Mucosa of descending colon (tissue), 3 donors: ENCODE measurements around the gene WDR11. TPM values are rescaled to one million over a fixed set of nuclear protein-coding genes. Genes with fewer than 3 reads are reported as not detected.
A peak's percentile ranks its signal among the peaks of the same experiment; 100 is the strongest.

Source experiments
- ATAC-seq: fragments of 200-7000 bp; cut with Tn5 transposase; one replicate; pipeline ENCODE4 v1.9.1; 2020; ENCODE audit warnings: mild to moderate bottlenecking, moderate library complexity
- DNase-seq, 3 donors: peaks; one replicate each; pipeline ENCODE4 v3.0.0-alpha.2; 2020
- H3K36me3 ChIP-seq: fragments of 200-600 bp; one replicate; pipeline ENCODE4 v1.8.0; 2021; ENCODE audit warnings: low read depth, mild to moderate bottlenecking
- H3K4me1 ChIP-seq: fragments of 200-600 bp; one replicate; pipeline ENCODE4 v1.8.0; 2021; ENCODE audit warnings: low read depth, mild to moderate bottlenecking
- H3K4me3 ChIP-seq: fragments of 200-600 bp; one replicate; pipeline ENCODE4 v1.8.0; 2021; ENCODE audit warnings: mild to moderate bottlenecking
- H3K9me3 ChIP-seq: fragments of 200-600 bp; one replicate; pipeline ENCODE4 v1.8.0; 2021; ENCODE audit warnings: mild to moderate bottlenecking
- intact Hi-C, 2 donors: fragments of 100-400 bp; cut with DNase I in 1 of 2; cut with micrococcal nuclease in 1 of 2; formaldehyde crosslinking; loops; one replicate each; pipeline versions ENCODE4 v1.11.0 to v1.11.1; 2022; cut with DNase I, micrococcal nuclease
- total RNA-seq, 3 donors: library from RNA; stranded (reverse); fragmentation: NEBNext Ultra II Directional in 2 of 3; extraction: Animal tissue kit (Norgen Biotek cat#: 25700) in 2 of 3; gene quantifications; one replicate each; pipeline versions ENCODE4 v1.2.1 to v1.2.4, GENCODE V29; 2021 to 2023
- TF ChIP-seq, protein P1 (sequence below): fragments of 200-600 bp; IDR thresholded peaks from one replicate; pipeline ENCODE4 v1.8.0; 2022; ENCODE audit warnings: antibody characterized with exemption, mild to moderate bottlenecking
- donor health status: DM: no; HTN: no; CAD: no; lungs with moderate emphysema.
- donor health status: DM: no; HTN: no; CAD: no.
- donor health status: DM: no; HTN: yes; CAD: no.

The WDR11 gene
- total RNA-seq, 3 donors from 2014 or later: 42.0 to 53.8 (median 44.5) TPM

DNA sequence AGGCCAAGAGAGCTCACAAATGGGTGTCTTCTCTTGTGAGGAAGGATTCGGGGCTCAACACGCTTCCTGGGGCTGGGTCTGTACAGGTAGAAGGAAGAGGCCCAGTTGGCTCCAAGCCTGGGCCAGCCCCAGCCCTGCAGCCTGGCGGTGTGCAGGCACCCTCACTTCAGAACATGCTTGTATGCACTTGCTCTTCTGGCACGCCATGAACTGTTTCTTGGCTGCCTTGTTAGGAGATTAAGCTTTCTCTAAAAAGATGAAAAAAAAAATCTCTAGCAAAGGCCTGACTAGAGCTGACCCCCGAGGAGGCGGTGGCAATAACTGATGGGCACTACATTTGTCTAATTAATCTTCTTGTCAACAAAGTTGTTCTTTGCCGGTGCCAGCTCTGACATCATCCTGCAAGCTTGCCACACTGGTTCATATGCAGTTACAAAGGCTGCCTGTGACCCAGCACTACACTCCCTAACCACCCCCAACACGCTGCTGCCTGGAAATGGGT lies 94.7 kb downstream of the WDR11 start:
- intact Hi-C loops: loop anchor here (5.0 to 10.0 kb wide), 2 partner anchors 661 to 789 kb away; no protein-coding TSS in a partner anchor
- Histone ChIP-seq H3K4me1 (no peaks in the 10 kb centered on the region), H3K4me3 (no peak overlapping the region), H3K9me3 (no peaks in the 10 kb centered on the region), H3K36me3 (no peaks in the 10 kb centered on the region)
- ATAC-seq (no peak), DNase-seq (no peak)
- TF ChIP-seq, protein P1, sequence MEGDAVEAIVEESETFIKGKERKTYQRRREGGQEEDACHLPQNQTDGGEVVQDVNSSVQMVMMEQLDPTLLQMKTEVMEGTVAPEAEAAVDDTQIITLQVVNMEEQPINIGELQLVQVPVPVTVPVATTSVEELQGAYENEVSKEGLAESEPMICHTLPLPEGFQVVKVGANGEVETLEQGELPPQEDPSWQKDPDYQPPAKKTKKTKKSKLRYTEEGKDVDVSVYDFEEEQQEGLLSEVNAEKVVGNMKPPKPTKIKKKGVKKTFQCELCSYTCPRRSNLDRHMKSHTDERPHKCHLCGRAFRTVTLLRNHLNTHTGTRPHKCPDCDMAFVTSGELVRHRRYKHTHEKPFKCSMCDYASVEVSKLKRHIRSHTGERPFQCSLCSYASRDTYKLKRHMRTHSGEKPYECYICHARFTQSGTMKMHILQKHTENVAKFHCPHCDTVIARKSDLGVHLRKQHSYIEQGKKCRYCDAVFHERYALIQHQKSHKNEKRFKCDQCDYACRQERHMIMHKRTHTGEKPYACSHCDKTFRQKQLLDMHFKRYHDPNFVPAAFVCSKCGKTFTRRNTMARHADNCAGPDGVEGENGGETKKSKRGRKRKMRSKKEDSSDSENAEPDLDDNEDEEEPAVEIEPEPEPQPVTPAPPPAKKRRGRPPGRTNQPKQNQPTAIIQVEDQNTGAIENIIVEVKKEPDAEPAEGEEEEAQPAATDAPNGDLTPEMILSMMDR: no peak

DNA sequence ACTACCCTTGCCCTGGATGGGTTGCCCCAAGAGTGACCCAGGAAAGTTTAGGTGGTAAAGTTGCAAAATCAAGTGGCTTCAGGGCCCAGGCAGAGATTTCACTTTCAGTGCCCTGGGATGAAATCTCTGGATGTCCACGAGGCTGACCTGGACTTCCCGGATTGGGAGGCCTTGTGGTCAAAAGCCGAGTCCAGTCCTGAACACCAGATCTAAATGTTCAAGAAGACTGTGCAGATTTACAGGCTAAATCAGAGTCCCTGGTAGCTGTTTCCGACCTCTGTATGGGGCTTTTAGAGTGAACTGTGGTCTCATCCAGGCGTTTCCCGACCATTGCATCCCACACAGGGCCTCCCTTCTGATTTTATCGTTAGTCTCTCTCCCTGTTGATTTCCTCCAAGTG lies 95.3 kb downstream of the WDR11 start:
- TF ChIP-seq, protein P1: no peak
- DNase-seq (no peak), ATAC-seq (no peak)
- Histone ChIP-seq H3K4me1 (no peaks in the 10 kb centered on the region), H3K36me3 (no peaks in the 10 kb centered on the region), H3K9me3 (no peaks in the 10 kb centered on the region), H3K4me3 (no peak overlapping the region)
- intact Hi-C loops: loop anchor here (5.0 to 10.0 kb wide), 2 partner anchors 661 to 788 kb away; no protein-coding TSS in a partner anchor

- ATAC-seq (peak; percentile 97), DNase-seq (peak; percentile 60 to 82 (median 74))
- intact Hi-C loops: loop anchor here (5.0 to 10.0 kb wide), 2 partner anchors 658 to 786 kb away; no protein-coding TSS in a partner anchor
- TF ChIP-seq, protein P1: peak; percentile 82
- Histone ChIP-seq H3K4me1 (no peaks in the 10 kb centered on the region), H3K9me3 (peaks cover 10% of the 10 kb centered on the region), H3K36me3 (no peaks in the 10 kb centered on the region), H3K4me3 (no peak overlapping the region)
These were observed 97.9 kb downstream of the WDR11 start for GRCh38 chr10:120948889-120949608.

GRCh38 chr10:120949609-120950031 lies 98.5 kb downstream of the WDR11 start:
- no peak for ATAC-seq

DNA sequence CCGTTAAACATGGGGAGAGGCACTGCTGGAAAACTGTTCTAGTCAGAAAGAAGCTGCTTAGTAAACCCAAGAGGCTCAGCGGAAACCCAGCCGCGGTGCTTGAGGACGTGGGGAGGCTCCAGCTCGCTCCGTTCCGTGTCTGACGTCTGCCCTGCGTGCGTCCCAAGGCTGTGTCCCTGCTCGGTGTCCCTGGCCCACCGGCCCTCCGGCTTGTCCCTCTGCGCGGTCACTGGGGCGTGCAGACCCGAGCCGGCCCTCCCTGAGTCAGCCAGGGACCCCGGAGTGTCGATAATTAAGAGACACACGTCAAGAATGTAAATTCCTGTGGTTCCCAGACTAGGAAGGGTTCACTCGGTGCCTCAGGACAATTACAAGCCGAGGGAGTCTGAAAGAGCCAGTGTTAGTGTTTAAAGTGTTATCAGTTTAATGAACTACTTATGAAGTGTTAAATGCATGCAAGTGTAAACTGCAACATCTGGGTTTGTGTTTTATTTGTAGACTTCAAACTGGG lies 98.9 kb downstream of the WDR11 start:
- intact Hi-C loops: loop anchor here in 1 of 2 donors (10.0 kb wide), 1 partner anchor 665 kb away; no protein-coding TSS in a partner anchor
- TF ChIP-seq, protein P1: no peak

More at GRCh38 chr10:120949609-120950031, 98.5 kb downstream of the WDR11 start:
- TF ChIP-seq, protein P1: no peak
- Histone ChIP-seq H3K4me3 (no peak overlapping the region), H3K9me3 (peaks cover 13% of the 10 kb centered on the region), H3K4me1 (no peaks in the 10 kb centered on the region), H3K36me3 (no peaks in the 10 kb centered on the region)
- DNase-seq: peak in 1 of 3 donors; percentile 44
- intact Hi-C loops: loop anchor here (5.0 to 10.0 kb wide), 3 partner anchors 658 to 785 kb away; no protein-coding TSS in a partner anchor

More for the DNA sequence above, 98.9 kb downstream of the WDR11 start:
- no peaks in the 10 kb centered on the region for H3K36me3 ChIP-seq
- H3K4me1 ChIP-seq: no peaks in the 10 kb centered on the region
- no peak overlapping the region for H3K4me3 ChIP-seq
- no peak for ATAC-seq
- peaks cover 13% of the 10 kb centered on the region for H3K9me3 ChIP-seq
- DNase-seq: no peak
